ENCODE data around the gene KRT82. TPM values are rescaled to one million over a fixed set of nuclear protein-coding genes. Genes with fewer than 3 reads are reported as not detected.

KRT82 gene
- total and polyA plus RNA-seq, 2 experiments from 2014 or later = not detected

GRCh38 chr12:52413782-52414345, 7.7 kb upstream of the KRT82 start:
- H3K79me2 ChIP-seq (replicated peaks; ENCODE audit: insufficient read depth) = no peaks in the 10 kb centered on the region
- Mint-ChIP-seq H3K9me3 (peaks cover 12% of the 10 kb centered on the region), H3K27ac (no peak overlapping the region), H3K27me3 (ENCODE audit: insufficient read depth, low read depth, poor library complexity) (peaks cover 3% of the 10 kb centered on the region), H3K4me3 (no peak overlapping the region), H3K36me3 (ENCODE audit: low read depth) (no peaks in the 10 kb centered on the region), H3K4me1 (peaks cover 4% of the 10 kb centered on the region; the same call in 1 of the 3 replicates)
- H4K20me1 ChIP-seq (replicated peaks; ENCODE audit: insufficient read depth) = no peaks in the 10 kb centered on the region
- TF ChIP-seq CTCF (conservative IDR thresholded peaks at IDR 0.05; ENCODE audit: low read depth in 2 of 2) = peak; percentile 50 to 69
- TF ChIP-seq POLR2AphosphoS5 (IDR thresholded peaks at IDR 0.05; ENCODE audit: low read depth) = no peak
- no peak for TF ChIP-seq JUNB (IDR thresholded peaks at IDR 0.05; ENCODE audit: unreplicated experiment)
- TF ChIP-seq EZH2 (IDR thresholded peaks at IDR 0.05; ENCODE audit: low read depth, unreplicated experiment) = no peak
- no peak overlapping the region for H3K4me2 ChIP-seq
- H3K27me3 ChIP-seq (ENCODE audit: insufficient read depth) = no peaks in the 10 kb centered on the region
- 0 out of 2 replicates have a peak, but pooled peaks cover under 1% of the 10 kb centered on the region for H3K9me2 ChIP-seq (ENCODE audit: insufficient read depth)
- ATAC-seq = peak; percentile 88
- DNase-seq (ENCODE audit: low spot score) = peak; percentile 56
- H2AFZ ChIP-seq = no peak overlapping the region
- no peaks in the 10 kb centered on the region for H3F3A ChIP-seq (replicated peaks; ENCODE audit: low read depth)
- no peaks in the 10 kb centered on the region for H3K4me1 ChIP-seq (ENCODE audit: insufficient read depth)
- no peak overlapping the region for H3K27ac ChIP-seq (ENCODE audit: low read depth)
- no peaks in the 10 kb centered on the region for H3K36me3 ChIP-seq (ENCODE audit: insufficient read depth)
- no peak overlapping the region for H3K4me3 ChIP-seq

GRCh38 chr12:52413202-52413601, 7.1 kb upstream of the KRT82 start:
- Histone ChIP-seq H3K27me3 (ENCODE audit: insufficient read depth) (no peaks in the 10 kb centered on the region), H3F3A (replicated peaks; ENCODE audit: low read depth) (no peaks in the 10 kb centered on the region), H4K20me1 (replicated peaks; ENCODE audit: insufficient read depth) (no peaks in the 10 kb centered on the region), H3K4me2 (no peak overlapping the region), H3K27ac (ENCODE audit: low read depth) (no peak overlapping the region), H2AFZ (no peak overlapping the region), H3K9me2 (ENCODE audit: insufficient read depth) (no peaks in the 10 kb centered on the region), H3K79me2 (replicated peaks; ENCODE audit: insufficient read depth) (no peaks in the 10 kb centered on the region), H3K4me1 (ENCODE audit: insufficient read depth) (no peaks in the 10 kb centered on the region), H3K36me3 (ENCODE audit: insufficient read depth) (no peaks in the 10 kb centered on the region), H3K4me3 (no peak overlapping the region)
- no peak overlapping the region for H3K27ac Mint-ChIP-seq
- H3K36me3 Mint-ChIP-seq (ENCODE audit: low read depth) = peaks cover 5% of the 10 kb centered on the region
- peaks cover 18% of the 10 kb centered on the region for H3K9me3 Mint-ChIP-seq
- ATAC-seq (no peak), DNase-seq (ENCODE audit: low spot score) (no peak)
- peaks cover 4% of the 10 kb centered on the region for H3K27me3 Mint-ChIP-seq (ENCODE audit: insufficient read depth, low read depth, poor library complexity)
- H3K4me3 Mint-ChIP-seq = no peak overlapping the region
- H3K4me1 Mint-ChIP-seq = peaks cover 4% of the 10 kb centered on the region; the same call in 1 of the 3 replicates
- TF ChIP-seq CTCF (conservative IDR thresholded peaks at IDR 0.05; ENCODE audit: low read depth in 2 of 2) (no peak), ZNF462 (CRISPR knock-in tag; IDR thresholded peaks at IDR 0.05) (no peak), ZNF114 (CRISPR knock-in tag; IDR thresholded peaks at IDR 0.05) (no peak)
